GM12891 (cell line): ENCODE measurements around the gene EYS.

ENCODE experiments used
- POLR2A ChIP-seq: IDR thresholded peaks from 2 replicates; pipeline ENCODE4 v1.6.1; 2011; ENCODE audit warnings: low read depth, low read length, control low read depth
- POLR2AphosphoS5 ChIP-seq: IDR thresholded peaks from 2 replicates; pipeline ENCODE4 v1.6.1; 2011; ENCODE audit warnings: low read depth, low read length, control low read depth
- POU2F2 ChIP-seq: IDR thresholded peaks from 2 replicates; pipeline ENCODE4 v1.6.1; 2011; ENCODE audit warnings: low read depth, mild to moderate bottlenecking, control low read depth, low read length, moderate library complexity
- TAF1 ChIP-seq: IDR thresholded peaks from 2 replicates; pipeline ENCODE4 v1.6.1; 2011; ENCODE audit warnings: low read depth, low read length, control low read depth

GRCh38 chr6:64786736-64787135 is 920.3 kb downstream of the EYS start:
- TF ChIP-seq POLR2A (no peak), TAF1 (no peak), POLR2AphosphoS5 (no peak), POU2F2 (no peak)
